ENCODE measurements around the gene ISCA2.
"Not testable (repeated sequence)": the region's sequence is repeated elsewhere in the genome, so short reads cannot be mapped to it uniquely, and the experiment has no call there.

ISCA2 gene

DNA sequence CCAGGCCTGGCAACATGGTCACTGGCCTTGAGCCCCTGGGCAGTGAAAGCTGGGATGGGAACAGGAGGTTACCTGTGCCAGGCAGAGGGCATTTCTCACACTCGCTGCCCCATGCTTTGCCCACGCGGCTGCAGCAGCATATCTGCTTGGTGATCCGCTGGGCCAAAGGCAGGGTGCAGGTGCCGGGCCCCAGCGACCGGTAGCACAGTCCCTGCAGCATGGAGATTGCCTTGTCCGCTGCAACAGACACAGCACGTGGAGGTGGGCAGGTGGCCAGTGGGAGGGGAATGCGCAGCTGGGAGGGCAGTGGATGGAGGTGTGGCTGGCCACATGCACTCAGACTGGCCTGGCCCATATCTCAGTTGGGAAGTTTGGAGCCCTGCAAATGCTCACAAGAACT, 35.3 kb downstream of the ISCA2 start:
- no peak for DNase-seq (ENCODE audit: low read depth)

DNA sequence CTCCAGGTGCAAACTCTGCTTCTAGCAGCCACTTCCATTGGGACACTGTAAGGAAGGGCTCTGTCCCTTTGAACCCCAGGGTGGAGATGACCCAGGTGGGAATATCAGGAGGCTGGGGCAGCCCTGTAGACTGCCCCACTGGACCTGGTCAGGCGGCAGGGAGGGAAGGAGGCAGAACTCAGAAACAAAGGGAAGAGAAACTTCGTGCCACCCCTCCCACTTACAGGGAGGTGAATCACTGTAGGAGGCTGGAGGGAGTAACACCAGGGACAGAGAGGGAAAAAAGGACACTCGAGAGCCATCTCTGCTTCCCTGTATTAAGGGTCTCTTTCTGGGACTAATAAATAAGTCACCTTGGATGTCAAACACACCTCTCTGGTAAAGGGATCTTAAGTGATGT, 37.4 kb downstream of the ISCA2 start:
- DNase-seq (ENCODE audit: low read depth) = no peak

DNA sequence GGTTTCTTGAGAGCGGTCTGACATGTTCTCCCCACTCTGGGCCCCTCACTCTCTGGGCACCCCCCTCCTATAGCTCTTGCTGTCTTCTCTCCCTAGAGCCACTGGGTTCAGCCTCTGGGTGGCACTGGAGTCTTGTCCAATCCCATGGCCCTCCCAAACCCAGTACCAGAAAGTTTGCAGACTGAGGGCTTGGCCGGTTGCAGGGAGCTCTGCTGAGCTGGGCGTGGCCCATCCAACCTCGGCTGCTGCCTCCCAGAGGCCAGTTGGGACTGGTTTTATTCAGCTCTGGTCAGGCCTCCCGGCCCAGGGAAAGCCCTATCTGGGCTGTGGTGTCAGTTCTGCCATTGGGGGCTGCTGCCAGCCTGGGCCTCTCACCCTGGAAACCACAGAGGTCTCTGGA, 37.9 kb downstream of the ISCA2 start:
- DNase-seq (ENCODE audit: low read depth) = no peak

DNA sequence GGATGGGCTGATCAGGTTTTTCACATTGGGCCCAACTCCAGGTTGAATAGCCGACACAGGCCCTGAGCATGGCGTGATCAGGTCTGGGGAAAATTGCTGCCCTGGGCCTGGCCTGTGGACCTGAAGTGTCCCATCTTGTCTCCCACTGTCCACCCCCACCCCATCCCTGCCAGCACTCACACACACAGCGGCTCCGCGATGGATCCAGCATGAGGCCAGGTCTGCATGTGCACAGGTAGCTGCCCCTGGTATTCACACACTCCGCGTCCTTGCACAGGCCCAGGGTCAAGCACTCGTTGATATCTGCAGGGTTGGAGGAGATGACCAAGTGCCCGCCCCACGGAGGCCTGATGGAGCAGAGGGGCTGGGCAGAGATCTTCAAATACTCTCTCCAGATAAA, 38.7 kb downstream of the ISCA2 start:
- no peak for DNase-seq (ENCODE audit: low read depth)

DNA sequence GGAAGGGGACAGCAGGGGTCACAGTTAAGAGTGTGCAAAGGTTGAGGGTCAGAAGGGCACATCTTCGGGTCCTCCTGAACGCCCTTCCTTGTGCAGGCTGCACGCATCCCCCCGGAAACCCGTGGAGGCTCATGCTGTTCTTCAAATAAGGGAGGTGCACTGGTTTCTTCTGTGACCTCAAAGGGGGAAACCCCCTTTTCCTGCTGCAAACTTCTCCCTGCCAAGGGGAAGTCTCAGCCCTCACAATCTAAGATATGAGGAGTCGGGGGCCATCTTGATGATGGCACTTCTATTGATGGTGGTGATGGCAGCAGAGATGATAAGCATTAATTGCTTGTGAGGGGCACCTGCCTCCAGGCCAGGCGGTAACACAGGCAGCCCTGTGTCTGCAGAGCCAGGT, 40.0 kb downstream of the ISCA2 start:
- DNase-seq (ENCODE audit: low read depth) = no peak

DNA sequence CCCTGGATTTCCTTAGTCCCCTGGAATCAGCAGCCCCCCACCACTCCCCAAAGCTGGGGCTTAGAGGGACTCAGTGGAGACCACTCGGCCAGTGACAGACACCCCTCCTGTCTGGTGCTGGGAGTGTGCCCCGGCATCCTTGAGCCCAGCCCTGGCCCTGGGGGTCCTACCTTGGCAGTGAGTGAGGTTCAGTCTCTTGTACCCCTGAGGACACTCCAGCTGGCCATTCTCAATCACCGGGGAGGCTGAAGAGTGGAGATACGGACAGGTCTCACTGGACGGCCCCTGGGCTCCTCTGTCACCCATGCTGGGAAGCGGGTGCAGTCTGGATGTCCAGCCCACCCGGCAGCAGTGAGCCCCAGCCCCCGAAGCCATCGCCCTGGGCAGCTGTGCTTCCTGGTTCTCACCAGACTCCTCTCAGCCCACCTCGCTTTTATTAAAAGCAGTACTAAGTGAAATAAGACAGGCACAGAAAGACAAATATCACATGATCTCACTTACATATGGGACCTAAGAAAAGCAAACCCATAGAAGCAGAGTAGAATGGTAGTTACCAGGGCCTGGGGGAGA, 42.3 kb downstream of the ISCA2 start:
- no peak for DNase-seq (ENCODE audit: low read depth)

DNA sequence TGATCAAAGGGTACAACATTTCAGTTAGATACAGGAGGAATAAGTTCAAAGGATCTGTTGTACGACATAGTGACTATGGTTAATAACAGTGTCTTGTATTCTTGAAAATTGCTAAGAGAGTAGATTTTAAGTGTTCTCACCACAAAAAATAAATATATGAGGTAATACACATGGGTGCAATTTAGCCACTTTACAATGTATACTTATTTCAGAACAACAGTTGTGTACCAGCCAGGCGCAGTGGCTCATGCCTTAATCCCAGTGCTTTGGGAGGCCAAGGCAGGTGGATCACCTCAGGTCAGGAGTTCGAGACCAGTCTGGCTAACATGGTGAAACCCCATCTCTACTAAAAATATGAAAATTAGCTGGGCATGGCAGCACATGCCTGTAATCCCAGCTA, 42.8 kb downstream of the ISCA2 start:
- DNase-seq (ENCODE audit: low read depth) = not testable (repeated sequence)

DNA sequence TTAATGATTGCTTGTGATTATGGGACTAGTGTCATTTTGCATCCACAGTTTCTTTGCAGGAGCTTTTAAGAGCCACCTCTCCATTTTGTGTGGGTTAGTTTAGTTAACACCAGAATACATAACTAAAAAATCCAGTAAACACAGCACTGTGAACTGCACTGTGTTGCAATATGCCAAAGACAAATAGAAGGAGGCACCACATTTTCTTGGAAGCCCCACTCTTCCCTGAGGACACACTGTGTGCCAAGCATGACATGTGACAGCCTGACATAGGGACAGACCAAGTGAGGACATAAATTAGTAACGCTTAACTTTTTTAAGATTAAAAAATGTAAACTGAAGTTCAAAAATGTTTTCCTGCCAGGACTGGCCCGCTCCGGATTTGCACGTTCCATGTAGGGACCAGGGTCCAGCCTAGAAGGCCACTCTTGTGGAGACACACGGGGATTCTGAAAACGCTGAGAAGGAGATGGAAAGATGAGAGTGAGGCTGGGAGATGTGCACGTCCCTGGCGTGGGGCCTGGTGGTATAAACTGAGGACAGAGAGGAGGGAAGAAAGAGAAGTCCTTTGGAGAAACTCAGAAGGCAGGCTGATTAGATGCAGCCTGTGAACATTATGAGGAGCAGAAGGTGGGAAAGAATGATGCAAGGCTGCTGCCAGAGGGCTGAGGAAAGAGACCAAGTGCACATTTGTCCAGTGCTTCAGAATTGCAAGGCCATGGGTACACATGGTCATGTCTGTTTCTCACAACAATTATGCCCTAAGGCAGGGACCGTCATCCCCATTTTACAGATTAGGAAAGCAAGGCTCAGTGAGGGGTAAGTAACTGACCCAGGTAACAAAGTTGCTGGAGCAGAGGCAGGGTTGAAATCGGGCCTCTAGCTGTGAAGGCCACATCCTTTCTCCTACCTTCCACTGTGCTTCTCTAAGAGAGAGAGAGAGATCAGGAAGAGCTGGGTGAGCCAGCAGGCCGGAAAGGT, 45.1 kb downstream of the ISCA2 start:
- DNase-seq (ENCODE audit: low read depth) = no peak

DNA sequence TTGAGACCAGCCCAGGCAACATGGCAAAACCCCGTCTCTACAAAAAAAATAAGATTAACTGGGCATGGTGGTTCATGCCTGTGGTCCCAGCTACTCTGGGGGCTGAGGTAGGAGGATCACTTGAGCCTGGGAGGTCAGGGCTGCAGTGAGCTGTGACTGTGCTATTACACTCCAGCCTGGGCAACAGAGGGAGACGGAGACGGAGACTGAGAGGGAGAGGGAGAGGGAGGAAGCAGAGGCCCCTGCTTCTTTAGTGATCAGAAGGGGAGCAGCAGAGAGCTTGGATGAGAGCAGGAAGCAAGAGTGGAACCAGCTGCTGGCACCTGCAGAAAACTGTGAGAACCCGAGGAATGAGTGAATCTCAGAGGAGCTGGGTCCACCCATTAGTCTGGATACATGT, 45.9 kb downstream of the ISCA2 start:
- no peak for DNase-seq (ENCODE audit: low read depth)

DNA sequence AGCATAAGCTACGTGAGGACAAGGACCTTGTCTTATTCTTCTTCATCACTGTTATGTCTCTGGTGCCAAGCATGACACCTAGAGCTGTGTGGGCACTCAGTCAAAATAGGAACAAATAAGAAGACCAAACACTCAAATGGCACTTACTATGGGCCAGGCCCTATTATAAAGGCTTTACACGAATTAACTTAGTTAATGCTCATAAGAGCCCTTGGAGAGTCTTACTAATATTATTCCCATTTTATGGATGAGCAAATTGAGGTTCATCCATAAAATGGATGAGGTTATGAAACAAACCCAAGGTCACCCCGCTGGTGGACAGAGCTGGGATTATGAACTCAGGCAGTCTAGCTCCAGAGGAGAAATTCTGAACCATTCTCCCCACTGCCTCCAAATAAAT, 47.7 kb downstream of the ISCA2 start:
- DNase-seq (ENCODE audit: low read depth) = no peak

DNA sequence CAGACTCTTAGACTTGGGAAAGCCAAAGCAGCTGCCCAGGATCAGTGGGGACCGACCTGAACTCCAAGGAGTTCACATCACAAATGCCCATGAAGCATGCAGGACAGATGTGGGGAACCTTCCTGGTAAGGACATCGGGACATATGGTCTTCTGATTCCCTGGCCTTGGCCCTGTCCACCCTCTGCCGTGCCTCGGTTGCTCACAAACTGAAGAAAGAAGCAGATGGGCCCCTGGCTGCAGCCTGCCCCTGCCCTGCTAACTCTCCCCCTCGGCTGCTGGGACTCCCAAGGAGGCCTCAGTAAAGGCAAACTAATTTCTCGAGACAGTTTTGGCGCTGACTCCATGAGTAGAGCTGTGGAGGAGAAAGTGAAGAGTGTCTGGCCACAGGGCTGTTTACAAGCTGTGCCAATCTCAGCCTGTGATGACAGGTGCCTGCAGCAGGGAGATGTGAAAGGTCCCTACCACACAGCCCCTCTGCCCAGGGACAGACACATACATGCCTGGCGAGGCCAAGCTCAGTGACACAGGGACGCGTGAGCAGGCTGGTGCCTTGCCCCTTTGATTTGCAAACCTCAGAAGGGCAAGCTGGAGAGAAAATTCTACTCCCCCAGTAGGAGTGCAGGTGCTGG, 48.6 kb downstream of the ISCA2 start:
- DNase-seq (ENCODE audit: low read depth) = no peak

DNA sequence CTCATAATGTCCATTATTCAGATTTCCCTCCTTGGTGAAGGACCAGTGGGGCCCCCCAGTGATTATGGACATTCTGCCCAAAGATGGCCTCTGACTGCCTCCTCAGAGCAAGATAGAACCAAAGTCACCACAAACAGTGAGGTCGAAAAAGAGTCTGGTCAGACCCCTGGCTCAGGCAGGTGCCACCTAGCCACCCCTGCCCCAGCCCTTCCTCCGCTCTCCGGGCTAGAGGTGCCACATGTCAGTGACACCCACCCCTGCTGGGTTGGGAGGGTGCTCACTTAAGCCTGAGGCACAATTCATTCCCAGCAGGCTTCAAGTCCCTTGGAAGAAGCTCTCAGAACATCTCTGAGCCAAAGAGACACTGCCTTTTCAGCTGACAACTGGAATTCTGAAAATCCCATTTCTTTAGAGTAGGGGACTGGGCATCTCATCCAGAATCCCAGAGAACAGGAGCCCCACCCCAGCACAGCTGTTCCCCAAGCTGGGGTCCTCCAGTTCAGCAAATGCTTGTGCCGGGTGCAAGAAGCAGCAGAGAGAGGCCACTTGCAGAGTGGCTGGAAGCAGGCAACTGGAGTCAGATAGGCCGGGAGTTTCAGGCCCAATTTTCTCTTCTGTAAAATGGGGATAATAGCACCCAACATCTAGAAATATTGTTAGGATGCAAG, 50.3 kb downstream of the ISCA2 start:
- no peak for DNase-seq (ENCODE audit: low read depth)

DNA sequence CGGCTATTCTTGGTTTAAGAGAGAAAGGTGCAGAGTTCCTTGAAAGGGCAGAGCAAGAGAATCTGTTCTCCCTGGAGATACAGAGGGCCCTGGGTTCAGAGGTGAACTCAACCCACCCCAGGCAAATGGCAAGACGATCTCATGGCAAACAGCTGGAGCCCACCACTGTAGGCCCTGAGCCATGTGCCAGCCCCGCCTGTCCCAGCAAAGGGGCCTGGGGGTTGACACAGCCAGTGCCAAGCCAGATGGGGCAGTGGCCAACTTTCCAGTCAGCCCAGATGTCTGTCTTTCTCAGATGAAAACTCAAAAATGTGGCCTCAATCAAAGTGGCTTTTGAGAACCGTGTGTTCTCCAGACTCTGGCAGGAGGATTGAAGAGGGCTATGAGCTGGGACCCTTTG, 51.8 kb downstream of the ISCA2 start:
- no peak for DNase-seq (ENCODE audit: low read depth)

DNA sequence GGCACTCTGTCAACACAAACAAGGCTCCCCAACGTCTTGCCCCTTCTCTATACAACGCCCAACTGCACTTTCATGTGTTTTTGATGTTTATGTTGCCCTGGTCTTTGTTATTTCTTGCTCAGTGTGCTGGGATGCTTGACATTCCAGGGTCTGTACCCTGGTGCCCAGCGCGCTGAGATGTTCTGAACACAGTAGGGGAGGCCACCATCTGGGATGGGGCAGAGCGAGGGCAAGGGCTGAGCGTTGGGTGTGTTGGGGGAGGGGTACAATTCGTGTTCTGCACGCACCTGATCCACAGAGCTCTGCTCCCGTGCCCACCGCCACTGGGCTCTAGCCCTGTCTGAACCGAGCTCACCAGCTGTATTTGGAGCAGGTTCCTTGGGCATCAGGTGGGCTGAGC, 52.9 kb downstream of the ISCA2 start:
- DNase-seq (ENCODE audit: low read depth) = no peak
